GM13977 (cell line): ENCODE data around the gene DEDD2.
A peak's percentile ranks its signal among the peaks of the same experiment; 100 is the strongest.

Experiments
- DNase-seq: peaks from one replicate; pipeline ENCODE4 v3.0.0; 2012; ENCODE audit warnings: low spot score
- in situ Hi-C: fragments of 300-500 bp; cut with MboI; formaldehyde crosslinking; loops from one replicate; pipeline ENCODE4 v1.12.0; 2022; ENCODE audit warnings: low sequenced_read_pairs, low pct_unique_long_range_greater_than_20kb, mixed read lengths, inconsistent platforms; ENCODE audit not compliant: unreplicated experiment
- TF ChIP-seq, protein P1 (sequence below): IDR thresholded peaks from 2 replicates; pipeline ENCODE4 v1.5.1; 2012; ENCODE audit warnings: mild to moderate bottlenecking, control low read depth; ENCODE audit not compliant: insufficient read depth; ENCODE audit errors: extremely low read depth, missing control alignments

DEDD2 gene

DNA sequence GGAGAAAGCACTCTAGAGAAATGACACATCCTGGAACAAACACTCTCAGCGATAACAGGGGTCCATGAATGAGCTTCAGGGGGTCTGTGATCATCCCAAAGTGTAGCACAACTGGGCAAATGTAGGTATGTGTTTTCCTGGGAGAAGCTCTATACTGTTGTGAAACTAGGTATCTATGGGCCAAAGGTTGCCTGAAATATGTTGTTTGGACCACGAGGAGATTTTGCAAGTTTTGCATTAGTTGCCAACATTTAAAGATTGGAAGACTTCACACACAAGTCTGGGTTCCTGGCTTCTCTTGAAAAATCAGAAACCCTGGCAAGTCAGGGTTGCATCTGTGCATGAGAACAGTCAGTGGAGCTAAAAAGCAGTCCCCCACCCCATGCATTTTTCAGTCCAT, 58.6 kb downstream of the DEDD2 start:
- in situ Hi-C loops = no loop called here
- no peak for DNase-seq
- TF ChIP-seq, protein P1, sequence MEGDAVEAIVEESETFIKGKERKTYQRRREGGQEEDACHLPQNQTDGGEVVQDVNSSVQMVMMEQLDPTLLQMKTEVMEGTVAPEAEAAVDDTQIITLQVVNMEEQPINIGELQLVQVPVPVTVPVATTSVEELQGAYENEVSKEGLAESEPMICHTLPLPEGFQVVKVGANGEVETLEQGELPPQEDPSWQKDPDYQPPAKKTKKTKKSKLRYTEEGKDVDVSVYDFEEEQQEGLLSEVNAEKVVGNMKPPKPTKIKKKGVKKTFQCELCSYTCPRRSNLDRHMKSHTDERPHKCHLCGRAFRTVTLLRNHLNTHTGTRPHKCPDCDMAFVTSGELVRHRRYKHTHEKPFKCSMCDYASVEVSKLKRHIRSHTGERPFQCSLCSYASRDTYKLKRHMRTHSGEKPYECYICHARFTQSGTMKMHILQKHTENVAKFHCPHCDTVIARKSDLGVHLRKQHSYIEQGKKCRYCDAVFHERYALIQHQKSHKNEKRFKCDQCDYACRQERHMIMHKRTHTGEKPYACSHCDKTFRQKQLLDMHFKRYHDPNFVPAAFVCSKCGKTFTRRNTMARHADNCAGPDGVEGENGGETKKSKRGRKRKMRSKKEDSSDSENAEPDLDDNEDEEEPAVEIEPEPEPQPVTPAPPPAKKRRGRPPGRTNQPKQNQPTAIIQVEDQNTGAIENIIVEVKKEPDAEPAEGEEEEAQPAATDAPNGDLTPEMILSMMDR = no peak

DNA sequence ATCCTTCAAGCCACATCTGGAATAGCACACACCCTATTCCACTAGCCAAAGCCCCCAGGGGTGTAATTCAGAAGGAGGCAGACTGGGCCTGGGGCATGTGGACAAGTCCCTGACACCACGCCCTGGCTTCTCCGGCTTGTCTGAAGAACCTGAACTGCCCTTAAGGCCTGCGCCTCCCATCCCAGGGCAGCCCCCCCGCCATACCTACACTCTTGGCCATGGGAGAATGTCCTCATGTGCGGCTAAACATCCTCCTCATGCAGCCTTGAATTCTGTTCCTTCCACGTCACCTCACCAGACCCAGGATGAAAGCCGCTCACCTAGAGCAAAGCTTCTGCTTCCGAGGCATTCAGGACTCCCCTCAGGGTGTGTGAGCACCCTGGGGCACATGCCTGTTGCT, 60.9 kb downstream of the DEDD2 start:
- TF ChIP-seq, protein P1 = no peak
- no peak for DNase-seq
- in situ Hi-C loops = no loop called here

DNA sequence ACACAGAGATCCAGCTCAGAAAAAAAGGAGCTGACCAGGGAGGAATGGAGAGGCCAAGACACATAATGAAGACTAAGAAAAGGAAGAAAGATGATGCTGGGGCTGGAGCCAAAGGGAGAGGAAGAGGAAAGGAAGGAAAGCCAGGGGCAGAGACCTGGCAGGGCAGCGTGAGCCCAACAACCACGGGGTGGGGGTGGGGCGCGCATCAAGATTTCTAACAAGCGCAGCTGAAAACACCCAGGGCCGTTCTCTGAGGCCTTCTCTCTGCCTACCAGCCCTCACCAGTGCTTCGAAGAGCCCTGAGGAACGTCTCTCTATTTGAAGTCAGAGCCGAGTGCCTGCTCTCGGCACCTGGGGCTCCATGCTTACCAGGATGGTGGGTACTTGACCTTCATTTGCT, 61.7 kb downstream of the DEDD2 start:
- no peak for DNase-seq
- TF ChIP-seq, protein P1 = no peak
- in situ Hi-C loops = no loop called here

DNA sequence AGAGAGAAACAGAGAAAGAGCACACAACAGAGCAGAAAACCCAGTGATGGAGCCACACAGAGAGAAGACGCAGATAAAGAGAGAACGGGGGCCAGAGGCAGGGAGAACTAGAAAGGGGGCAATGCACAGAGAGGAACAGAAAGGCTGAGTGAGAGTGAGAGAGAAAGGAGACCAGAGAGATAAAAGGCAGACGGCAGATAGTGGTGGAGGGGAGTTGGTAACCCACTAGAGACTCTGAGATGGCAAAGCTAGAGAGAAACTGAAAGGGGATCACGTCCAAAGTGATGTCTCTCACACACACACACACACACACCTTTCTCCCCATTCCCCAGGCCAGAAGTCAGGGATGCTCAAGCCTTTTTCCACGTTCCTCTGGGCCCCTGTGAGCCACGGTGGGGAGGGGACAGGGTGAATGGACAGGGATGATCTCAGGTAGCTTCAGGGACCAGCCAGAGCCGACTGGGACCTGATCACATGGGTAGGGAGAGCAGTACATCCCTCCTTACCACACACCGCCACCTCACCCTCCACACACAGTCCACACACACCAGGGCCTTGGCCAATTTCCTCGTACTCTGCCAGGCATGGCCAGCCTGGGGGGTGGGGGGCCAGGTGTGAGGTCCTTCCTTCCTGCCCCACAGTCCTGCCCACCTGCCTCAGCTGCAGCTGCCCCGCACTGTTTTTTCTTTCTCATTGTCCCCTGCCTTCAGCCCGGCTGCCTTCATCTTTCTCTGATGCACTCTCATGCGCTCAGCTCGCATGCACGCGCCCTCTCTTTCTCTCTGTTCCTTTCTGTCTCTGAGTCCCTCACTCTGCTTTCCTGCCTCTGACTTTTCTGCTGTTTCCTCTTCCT, 62.8 kb downstream of the DEDD2 start:
- peak; percentile 59 for DNase-seq
- TF ChIP-seq, protein P1 = no peak
- in situ Hi-C loops = no loop called here

DNA sequence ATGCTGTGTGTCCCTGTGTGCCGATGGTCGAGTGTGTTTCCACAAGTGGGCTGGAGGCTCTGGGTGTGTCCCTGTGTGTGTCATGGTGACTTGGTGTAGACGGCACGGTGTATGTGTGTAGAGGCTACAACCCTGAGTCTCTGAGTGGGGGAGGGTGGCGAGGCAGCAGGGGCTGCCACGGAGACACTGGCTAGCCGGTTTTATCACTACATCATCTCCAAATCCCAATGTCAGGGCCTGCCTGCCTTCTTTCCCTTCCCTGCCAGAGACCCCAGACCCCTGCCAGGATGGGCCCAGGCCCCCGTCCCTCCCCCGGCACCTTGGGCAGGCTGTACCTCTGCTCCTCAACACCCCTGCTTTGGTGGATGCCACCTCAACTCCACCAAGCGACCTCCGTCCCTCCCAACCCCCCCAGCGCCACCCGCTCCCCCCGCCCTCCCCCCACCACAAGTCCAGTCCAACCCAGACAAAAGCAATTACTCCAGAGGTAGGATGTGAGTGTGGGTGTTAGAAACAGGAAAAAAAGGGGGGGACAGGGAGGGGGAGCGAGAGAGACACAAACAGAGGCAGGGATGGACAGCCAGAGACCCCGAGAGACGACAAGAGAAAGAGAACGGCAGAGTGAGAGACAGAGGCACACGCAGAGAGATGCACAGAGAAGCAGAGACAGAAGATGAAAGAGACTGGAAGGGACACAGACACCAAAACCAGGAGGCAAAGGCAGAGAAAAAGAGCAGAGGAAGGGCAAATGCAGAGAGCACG, 63.6 kb downstream of the DEDD2 start:
- DNase-seq = no peak
- TF ChIP-seq, protein P1 = no peak
- in situ Hi-C loops = no loop called here

DNA sequence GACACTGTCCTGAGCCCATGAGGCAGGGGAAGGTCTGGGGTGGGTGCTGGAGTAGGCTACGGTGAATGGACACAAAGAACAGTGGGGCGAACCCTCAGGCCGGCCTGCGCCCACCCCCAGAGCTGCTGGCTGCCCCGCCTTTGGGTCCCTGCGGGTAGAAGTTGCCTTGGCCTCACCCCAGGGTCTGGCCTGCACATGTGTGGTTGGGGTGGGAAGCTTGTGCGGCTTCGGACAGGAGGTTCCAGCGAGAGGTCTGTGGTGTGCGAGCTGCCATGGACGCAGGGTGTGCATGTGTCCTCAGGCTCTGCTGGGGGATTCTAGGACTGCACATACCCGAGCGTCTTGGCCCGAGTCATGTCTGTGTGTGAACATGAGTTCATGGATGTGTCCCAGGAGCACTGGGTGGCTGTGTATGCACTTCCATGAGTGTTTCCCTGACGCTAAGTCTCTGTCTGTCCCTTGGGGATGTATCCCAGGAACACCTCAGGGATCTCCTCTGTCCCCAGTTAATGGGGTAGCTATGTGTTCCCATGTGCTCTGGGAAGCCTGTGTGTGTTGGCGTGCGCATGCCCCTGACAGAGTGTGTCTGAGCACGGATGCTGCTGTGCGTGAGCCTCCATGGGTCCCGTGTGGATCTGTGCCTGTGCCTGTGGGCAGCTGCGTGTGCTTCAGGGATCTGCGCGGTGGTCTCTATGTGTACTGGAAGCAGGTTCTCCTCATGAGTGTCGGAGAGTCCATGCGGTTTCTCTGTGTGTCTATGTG, 64.4 kb downstream of the DEDD2 start:
- TF ChIP-seq, protein P1 = no peak
- in situ Hi-C loops = no loop called here

More for the DNA sequence above, 64.4 kb downstream of the DEDD2 start:
- no peak for DNase-seq
